CD4-positive, alpha-beta T cell treated with Interleukin-17A for 1 hour (primary cell): ENCODE data around the gene SAA1.
A peak's percentile ranks its signal among the peaks of the same experiment; 100 is the strongest.
"Not testable (repeated sequence)": the region's sequence is repeated elsewhere in the genome, so short reads cannot be mapped to it uniquely, and the experiment has no call there.

Source experiments
- DNase-seq: peaks from one replicate; pipeline ENCODE4 v3.0.0-alpha.2; 2020

SAA1 gene

DNA sequence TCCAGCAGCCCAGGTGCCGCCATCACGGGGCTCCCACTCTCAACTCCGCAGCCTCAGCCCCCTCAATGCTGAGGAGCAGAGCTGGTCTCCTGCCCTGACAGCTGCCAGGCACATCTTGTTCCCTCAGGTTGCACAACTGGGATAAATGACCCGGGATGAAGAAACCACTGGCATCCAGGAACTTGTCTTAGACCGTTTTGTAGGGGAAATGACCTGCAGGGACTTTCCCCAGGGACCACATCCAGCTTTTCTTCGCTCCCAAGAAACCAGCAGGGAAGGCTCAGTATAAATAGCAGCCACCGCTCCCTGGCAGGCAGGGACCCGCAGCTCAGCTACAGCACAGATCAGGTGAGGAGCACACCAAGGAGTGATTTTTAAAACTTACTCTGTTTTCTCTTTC, at the start of gene SAA1:
TSS of gene SAA1 (plus strand) at position 316 of the 400 bp plus-strand sequence. CDS start 624 bp downstream, outside the sequence.
- DNase-seq, result no peak

DNA sequence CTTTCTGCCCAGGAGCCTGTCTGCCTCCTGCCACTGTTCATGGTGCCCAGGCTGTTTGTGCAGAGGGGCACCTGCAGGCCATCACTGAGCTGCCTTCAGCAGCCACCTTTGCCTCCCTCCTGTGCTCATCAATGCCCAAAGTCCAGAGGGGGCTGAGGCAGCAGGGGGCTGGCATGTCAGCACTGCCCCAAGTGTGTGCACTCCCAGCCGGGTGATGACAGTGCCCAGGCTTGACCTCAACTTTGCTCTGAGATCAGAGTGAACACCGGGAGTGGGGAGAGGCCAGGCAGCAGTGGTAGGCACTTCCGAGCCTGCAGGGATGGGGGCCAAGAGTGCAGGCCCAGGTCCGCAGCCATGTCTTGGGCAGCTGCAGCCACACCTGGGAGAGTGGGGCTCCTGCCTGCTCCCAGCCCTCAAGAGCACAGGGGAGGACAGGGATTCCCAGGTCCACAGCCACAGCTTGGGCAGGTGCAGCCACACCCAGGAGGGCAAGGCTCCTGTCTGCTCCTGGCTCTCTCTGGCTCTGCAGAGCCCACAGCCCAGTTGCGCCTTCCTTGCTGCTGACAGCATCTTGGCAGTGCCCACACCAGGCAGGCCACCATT, 44.7 kb upstream of the SAA1 start:
- DNase-seq, result no peak

DNA sequence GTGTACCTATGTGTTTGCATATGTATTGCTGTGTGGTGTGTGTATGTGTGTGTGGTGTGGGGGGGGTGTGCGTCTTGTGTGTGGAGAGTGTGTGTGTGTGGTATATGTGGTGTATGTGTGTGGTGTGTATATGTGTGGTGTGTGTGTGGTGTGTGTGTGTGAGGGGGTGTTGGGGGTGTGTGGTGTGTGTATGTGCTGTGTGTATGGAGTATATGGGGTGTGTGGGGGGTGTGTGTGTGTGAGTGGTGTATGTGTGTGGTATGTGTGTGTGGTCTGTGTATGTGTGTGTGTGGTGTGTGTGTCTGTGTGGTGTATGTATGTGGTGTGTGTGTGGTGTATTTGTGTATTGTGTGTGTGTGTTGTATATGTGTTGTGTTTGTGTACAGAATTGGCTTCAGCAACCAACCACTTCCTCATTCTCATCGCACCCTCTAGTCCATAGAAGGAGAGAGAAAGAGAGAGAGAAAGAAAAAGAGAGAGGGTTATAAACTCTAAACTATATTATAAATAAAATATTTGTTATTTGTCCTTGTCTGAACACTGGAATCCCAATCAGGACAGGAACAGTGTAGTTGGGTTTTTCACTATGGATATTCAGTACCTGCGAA, 43.1 kb upstream of the SAA1 start:
- DNase-seq, result no peak

DNA sequence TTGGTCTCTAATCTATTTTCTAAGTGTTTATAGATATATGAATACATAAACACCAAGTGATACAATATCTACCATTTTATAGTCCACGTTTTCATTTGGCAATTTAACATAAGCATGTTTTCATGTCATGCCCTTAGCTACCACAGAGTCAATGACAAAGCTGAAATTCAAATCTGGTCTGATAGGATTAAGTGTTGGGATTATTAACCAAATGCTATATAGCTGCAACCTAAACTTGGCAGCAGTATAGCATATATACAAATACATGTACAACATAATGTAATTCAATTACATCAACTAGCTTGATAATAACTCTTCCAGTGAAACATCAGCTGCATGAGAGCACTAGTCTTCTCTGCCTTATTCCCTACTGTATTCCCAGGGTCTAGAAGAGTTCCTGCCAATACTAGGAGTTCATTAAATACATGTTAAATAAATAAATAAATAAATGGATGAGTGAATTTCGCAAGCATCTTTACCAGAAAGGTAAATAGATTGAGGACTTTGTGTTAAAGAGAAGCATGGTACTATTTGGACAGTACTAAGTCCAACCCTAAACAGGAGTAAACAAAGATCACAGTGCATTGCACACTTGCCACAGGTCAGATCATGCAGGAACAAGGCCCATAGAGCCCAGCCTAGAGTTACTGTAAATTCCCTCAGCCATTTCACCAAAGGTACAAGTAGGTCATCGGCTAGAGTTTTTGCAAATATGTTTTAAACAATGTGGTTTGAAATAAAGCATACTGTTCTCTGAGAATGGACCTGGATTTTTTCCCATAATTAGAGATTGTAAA, 42.3 kb upstream of the SAA1 start:
- no peak for DNase-seq

DNA sequence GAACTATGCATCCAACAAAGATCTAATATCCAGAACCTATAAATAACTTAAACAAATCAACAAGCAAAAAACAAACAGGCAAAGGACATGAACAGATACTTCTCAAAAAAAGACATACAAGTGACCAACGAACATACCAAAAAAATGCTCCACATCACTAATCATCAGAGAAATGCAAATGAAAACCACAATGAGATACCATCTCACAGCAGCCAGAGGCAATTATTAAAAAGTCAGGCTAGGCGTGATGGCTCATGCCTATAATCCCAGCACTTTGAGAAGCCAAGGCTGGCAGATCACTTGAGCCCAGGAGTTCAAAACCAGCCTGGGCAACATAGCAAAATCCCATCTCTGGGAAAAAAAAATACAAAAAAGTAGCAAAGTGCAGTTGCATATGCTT, 40.2 kb upstream of the SAA1 start:
- no peak for DNase-seq

DNA sequence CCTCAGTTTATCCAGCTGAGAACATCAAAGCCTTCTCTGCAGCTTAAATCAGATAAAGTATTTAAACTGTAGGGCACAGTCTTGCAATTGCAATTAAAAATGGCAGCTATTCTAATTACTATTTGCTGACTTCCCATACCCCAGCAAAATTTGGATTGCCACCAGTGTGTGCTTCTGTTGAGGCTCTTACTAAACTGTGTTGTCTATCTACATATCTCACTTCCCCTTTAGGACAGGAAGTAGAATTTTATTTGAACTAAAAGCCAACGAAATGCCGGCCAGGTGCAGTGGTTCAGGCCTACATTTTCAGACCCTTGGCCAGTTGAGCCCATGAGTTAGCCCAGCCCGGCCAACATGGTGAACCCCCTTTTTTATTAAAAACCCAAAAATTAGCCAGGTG, 36.6 kb upstream of the SAA1 start:
- no peak for DNase-seq

DNA sequence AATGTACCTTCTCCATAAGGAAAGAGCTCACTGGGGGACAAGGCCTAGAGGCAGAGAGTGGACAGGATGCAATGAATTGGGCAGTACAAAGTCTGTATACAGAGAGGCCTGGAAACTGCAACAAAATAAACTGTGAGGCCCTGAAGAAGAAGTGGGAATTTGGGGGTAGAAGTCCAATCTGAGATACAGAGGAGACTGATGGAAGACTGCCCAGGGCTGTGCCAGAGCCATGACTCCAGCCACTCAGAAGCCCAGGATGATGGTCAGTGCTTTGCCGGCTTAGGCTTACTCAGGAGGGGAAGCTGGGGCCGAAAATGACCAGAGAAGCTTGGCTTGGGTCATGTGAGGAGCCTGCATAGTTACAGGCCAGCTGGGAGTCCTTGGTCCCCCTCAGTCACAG, 35.2 kb upstream of the SAA1 start:
- no peak for DNase-seq

DNA sequence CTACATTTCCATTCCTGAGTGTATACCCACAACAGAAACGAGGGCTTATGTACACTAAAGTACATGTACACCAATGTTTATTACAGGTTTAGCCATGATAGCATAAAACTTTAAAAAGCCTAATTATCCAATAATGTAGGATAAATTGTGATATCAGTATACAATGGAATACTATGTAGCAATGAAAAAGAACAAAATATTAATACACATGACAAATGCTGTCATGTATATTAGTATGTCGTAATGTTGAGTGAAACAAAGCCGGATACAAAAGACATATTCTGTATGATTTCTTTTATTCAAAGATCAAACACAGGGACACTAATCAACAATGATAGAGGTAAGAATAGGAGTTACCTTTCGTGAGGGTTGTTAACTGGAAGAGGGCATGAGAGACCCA, 32.2 kb upstream of the SAA1 start:
- no peak for DNase-seq

DNA sequence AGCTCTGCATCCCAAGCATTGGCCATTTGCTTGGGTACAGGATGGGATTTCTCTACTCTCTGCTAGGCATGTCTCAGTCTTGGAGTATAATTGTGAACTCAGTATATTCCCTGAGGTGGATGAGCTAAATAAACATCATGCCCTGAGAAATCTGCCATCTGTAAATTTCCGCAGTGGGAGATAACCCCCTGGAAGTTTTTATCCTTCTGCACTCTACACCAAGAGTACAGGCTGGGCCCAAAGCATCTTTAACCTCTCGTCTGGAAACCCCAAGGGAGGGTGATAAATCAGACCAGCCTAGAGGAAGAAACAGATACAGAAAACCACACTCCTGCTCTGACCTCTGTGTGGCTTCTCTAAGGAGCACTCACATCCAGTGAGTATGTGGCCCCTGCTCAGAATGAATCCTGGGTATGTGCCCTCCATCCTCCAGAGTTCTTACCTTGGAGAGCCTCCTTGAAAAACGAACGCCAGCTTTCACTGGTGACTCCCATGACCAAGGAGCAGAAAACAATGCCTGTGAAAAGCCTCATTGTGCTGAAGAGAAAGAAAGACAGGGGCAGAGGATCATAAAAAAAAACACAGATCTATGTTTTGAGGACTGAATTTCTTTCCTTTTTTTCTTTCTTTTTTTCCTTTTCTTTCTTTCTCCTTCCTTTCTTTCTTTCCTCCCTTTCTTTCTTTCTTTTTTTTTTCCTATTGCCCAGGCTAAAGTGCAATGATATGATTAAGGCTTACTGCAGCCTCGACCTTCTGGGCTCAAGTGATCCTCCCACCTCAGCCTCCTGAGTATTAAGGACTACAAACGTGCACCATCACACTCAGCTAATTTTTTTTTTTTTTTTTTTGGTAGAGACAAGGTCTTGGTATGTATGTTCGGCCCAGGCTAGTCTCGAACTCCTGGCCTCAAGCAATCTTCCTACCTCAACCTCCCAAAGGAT, 30.4 kb upstream of the SAA1 start:
- DNase-seq, result no peak

DNA sequence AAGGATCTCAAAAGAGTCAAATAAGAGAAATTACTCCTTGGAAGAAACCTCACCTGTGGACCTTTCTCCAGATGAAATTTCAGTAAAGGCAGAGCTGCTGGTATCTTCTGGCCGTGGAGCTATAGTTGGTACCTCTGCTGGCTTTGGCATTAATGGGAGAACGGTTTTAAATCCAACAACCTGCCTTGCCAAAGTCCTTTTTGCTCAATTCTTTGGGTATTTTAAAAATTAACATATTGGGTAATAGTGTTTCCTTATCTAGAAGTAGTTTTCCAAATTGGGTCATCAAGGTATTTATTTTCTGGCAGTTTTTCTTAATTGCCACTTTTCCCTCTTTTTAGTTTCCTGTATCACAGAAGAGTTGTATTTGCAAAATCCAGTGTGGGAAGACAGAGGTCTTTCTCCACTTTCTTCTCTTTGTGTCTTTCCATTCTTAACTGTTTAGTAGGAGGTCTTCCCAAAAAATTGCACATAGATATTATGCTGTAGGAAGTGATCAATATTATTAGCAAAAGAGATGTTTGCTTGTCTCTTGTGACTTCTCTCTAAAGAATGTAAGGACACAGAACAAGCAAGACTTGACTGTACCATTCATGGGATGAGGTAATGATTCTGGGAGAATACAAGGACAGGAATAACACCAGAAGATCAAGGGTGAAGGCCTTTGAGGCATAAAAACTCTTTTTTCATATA, 29.3 kb upstream of the SAA1 start, which contains the start of gene SAA4:
TSS of gene SAA4 (minus strand) at position 139 of the 693 bp plus-strand sequence. CDS start 876 bp downstream, outside the sequence.
- no peak for DNase-seq

DNA sequence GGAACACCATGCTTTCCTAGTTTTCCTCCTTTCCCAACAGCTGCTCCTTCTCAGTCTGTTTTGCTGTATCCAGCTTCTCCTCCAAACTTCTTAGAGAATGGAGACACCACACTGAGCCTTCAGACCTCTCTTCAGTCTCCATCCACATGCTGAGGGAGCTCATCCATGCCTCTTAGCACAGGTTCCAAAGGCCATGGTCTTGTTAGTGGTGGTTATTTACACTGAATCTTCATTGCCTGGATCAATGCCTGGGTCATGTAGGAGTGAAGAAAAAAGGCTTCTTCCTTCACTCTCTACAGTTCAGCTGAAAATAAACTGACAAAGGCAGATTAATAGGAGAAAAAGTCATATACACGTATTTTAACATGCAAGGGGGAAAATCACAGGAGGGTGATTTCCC, 26.4 kb upstream of the SAA1 start:
- DNase-seq, result no peak

DNA sequence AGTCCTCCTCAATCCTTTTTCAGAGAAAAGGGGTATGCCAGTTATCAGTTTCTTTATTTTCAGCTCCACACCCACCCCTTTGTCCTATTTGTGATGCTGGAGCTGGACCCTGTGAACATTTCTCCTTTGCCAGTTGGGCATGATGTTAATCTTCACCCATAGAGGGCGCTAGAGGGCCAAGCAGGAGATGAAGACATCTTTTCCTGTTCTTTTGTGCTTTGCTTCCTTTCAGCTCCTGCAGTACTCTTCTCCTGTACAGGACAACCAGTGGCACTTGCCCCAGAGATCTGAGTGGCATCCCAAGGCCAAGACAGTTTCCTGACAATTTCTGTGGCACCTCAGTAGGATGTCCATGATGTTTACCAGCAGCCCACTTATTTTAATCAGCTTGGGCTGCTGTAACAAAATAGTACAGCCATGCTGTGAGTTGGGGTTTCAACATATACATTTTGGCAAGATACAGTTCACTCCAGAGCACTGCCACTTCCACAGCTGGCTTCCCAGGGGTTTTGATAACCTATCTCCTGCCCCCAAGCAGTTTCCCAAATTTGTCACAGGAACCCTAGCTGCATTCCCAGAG, 22.2 kb upstream of the SAA1 start:
- DNase-seq, result peak; percentile 85

DNA sequence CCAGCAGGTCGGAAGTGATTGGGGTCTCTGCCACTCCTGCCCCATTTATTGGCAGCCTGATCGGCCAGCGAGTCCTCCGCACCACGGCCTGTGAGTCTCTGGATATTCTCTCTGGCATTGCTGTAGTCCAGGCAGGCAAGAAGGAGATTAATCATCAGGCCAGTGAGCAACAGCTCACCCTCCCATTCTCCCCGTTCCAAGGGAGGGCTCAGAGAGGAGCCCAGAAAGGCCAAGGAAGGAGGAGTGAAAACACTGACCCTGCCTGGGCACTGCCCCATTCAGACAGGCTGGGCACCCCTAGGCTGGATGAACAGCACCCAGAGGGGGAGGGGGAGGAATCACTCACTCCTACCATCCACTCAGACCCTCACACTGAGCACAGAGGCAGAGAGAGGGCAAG, 20.7 kb upstream of the SAA1 start:
- no peak for DNase-seq

DNA sequence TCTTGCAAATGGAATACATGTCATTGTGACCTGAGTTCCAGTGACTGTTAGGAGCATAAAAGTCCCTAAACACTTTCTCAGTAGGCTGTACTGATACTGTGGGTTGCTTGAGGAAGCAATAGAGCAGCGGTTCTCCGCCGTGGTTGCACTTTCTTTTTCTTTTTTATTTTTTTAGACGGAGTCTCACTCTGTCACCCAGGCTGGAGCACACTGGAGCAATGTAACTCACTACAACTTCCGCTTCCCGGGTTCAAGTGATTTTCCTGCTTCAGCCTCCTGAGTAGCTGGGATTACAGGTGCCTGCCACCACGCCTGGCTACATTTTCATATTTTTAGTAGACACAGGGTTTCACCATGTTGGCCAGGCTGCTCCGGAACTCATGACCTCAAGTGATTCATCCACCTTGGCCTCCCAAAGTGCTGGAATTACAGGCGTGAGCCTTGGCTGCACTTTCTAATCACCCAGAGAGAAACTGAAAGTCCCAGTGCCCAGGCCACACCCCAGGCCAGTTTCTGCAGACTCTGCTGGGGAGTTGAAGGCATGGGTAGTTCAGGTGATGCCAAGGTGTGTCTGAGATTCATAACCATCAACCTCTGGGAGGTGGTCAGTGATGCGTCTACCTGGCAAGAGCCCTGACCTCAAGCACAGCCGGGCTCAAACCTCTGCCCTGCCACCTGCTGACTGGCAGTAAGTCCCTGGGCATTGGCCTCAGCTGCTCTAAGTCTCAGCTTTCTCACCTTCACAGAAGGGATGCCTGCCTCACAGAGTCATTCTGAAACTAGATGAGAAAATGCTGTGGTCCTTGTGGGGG, 19.5 kb upstream of the SAA1 start:
- DNase-seq, result peak; percentile 56

DNA sequence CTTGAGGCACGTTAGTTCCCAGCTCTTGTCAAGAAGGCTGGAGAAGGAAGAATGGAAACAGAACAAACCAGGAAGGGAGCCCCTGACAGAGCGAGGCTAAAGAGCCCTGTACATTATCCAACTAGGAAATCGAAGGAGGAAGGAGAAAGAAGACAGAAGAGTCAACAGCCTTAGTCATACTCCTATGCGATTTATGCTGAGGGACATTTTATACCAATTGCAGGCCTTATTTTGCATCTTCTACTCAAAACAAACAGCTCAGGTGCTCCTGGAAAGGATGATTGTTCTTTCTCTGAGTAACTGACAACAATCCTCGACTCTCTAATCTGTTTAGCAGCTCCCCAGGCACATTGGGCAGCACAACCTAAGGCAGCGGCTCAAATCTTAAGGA, 18.9 kb upstream of the SAA1 start:
- not testable (repeated sequence) for DNase-seq

DNA sequence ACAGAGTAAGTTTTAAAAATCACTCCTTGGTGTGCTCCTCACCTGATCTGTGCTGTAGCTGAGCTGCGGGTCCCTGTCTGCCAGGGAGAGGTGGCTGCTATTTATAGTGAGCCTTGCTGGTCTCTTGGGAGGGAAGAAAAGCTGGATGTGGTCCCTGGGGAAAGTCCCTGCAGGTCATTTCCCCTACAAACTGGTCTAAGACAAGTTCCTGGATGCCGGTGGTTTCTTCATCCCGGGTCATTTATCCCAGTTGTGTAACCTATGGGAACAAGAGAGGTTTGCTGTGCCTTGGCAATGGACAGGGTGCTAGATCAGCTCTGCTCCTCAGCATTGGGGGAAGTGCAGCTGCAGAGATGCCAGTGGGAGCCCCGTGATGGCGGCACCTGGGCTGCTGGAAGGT, 17.5 kb upstream of the SAA1 start, which contains the start of gene SAA2:
TSS of gene SAA2 (minus strand) at position 108 of the 400 bp plus-strand sequence. CDS start 657 bp downstream, outside the sequence.
- no peak for DNase-seq

DNA sequence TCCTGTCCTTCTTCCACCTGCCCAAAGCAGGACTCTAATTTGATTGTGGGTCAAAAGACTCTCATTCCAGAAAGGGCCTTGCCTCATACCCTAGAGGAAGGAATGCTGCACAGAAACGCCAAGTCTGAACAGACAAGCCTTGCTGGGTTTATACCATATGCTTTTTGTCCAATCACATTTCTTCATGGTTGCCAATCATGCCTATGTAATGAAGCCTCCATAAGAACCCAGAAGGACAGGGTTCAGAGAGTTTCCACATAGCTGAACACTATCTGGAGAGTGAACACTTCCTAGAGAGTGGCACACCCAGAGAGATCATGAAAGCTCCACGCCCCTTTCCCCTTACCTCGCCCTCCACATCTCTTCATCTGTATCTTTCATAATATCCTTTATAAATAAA, 12.8 kb upstream of the SAA1 start:
- no peak for DNase-seq

DNA sequence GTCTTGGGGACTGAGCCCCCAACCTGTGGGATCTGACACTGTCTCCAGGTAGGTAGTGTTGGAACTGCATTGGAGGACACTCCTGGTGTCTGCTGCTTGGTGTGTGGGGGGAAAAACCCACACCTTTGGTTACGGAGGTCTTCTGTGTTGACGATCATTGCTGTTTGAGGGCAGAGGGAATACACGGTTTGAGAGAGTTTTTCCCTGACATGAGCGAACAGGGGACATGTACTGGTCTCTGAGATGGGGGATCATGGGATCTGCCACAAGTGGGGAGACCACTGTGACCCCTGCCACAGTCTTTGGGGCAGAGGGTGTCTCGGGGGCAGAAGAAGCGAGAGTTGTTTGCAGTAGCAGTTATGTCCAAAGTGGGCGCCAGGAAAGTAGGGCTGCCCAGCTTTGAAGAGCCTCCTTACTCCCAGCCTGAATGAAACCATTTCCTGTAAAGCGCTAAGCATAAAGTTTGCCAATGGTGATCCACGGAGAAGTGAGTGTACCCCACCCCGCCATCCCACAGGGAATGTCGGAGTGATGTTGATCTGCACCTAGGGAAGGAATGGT, 12.2 kb upstream of the SAA1 start:
- DNase-seq, result no peak

DNA sequence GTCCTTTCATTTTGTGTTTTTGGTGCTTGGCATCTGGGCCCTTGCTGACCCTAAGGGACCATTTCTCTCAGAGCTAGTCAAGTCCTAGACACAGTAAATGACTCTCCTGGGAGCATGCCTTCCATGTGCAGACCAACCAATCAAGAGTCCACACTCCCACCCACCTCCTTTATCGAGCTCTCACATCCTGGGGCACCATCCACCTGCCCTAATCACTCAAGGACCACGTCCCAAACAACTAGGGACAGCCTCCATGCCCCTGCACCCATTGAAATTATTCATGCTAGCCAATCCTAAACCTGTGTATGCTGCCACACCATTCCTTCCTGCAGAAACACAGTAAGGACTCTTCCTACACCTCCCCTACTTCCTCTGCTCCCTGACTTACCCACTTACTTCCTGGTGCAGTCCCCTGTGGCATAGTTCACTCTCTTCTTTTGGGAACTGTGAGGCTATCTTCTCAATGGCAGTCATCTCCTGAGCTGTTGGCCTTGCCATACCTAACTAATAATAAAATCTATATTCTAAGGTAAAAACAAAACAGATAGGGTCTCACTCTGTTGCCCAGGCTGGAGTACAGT, 11.2 kb upstream of the SAA1 start:
- DNase-seq, result no peak

DNA sequence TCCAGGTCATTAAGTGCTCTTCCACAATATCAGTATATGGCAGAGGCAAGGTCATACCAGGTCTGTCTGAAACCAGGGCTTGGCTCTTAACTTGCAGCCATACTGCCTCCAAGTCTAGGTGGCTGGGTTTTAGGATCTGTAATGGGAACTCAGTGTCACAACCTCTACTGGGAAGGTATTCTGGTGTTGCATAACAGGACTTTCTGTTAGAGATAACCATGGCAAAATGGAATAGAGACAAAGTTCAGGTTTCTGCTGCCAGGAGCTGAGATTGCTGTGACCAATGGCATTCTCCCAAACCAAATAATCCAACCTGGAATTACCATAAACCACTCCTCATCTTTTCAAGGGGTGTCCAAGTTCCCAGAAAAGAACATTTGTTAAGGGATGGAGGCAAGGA, 6.8 kb upstream of the SAA1 start:
- no peak for DNase-seq
